Prostate gland (tissue), 2 donors: ENCODE measurements around the gene DCST2. TPM values are rescaled to one million over a fixed set of nuclear protein-coding genes. Genes with fewer than 3 reads are reported as not detected.
A peak's percentile ranks its signal among the peaks of the same experiment; 100 is the strongest.

Experiments used
- DNase-seq: peaks from one replicate; pipeline ENCODE4 v3.0.0-alpha.2; 2019; ENCODE audit warnings: low spot score
- H3K27ac ChIP-seq, 2 donors: fragments of 200-600 bp; sonication (generic); 2 replicates each; pipeline ENCODE4 v1.5.1; 2017 to 2019
- H3K27me3 ChIP-seq: fragments of 200-600 bp; sonication (generic); replicated peaks from 2 replicates; pipeline ENCODE4 v1.5.1; 2019; ENCODE audit not compliant: insufficient read depth
- H3K36me3 ChIP-seq, 2 donors: fragments of 200-600 bp; sonication (generic); 1 replicate in 1 of 2; 2 replicates in 1 of 2; pipeline versions ENCODE4 v1.5.1 to v1.8.1; 2017 to 2019
- H3K4me1 ChIP-seq: fragments of 200-600 bp; sonication (generic); replicated peaks from 2 replicates; pipeline ENCODE4 v1.5.1; 2019
- H3K4me3 ChIP-seq, 2 donors: fragments of 200-600 bp; sonication (generic); 2 replicates each; pipeline ENCODE4 v1.5.1; 2017 to 2019
- H3K9me3 ChIP-seq: fragments of 200-600 bp; sonication (generic); 2 replicates; pipeline ENCODE4 v1.5.1; 2017
- POLR2A ChIP-seq: fragments of 450-650 bp; IDR thresholded peaks from one replicate; pipeline ENCODE4 v1.6.1; 2016; ENCODE audit warnings: antibody characterized with exemption, mild to moderate bottlenecking
- POLR2AphosphoS5 ChIP-seq: sonication (generic); formaldehyde crosslinking; IDR thresholded peaks from one replicate; pipeline ENCODE4 v1.6.1; 2017; ENCODE audit warnings: antibody characterized with exemption
- WGBS: methylation state at CpG from one replicate; pipeline ENCODE4 v1.1.5; 2018; 5-methylcytosine and 5-hydroxymethylcytosine counted together
- intact Hi-C: fragments of 100-400 bp; cut with DNase I; formaldehyde crosslinking; loops from one replicate; pipeline ENCODE4 v1.14.2; 2022
- total RNA-seq, 2 donors: library from RNA; depleted of rRNA; stranded (reverse); fragments of >200 nt; gene quantifications; one replicate each; pipeline ENCODE4 v1.1.0, GENCODE V29; 2016
- TF ChIP-seq, protein P1 (sequence below), 4 experiments: fragments of 200-600 bp in 2 of 4; fragments of 450-650 bp in 2 of 4; sonication (generic) in 2 of 4; IDR thresholded peaks; 1 replicate in 3 of 4; 2 replicates in 1 of 4; pipeline ENCODE4 v1.5.1; 2016 to 2019; ENCODE audit warnings: antibody characterized with exemption in 4 of 4, mild to moderate bottlenecking in 2 of 4, moderate library complexity in 2 of 4

DCST2 gene
- total RNA-seq, 2 donors from 2014 or later: 2.3 to 5.3 TPM

DNA sequence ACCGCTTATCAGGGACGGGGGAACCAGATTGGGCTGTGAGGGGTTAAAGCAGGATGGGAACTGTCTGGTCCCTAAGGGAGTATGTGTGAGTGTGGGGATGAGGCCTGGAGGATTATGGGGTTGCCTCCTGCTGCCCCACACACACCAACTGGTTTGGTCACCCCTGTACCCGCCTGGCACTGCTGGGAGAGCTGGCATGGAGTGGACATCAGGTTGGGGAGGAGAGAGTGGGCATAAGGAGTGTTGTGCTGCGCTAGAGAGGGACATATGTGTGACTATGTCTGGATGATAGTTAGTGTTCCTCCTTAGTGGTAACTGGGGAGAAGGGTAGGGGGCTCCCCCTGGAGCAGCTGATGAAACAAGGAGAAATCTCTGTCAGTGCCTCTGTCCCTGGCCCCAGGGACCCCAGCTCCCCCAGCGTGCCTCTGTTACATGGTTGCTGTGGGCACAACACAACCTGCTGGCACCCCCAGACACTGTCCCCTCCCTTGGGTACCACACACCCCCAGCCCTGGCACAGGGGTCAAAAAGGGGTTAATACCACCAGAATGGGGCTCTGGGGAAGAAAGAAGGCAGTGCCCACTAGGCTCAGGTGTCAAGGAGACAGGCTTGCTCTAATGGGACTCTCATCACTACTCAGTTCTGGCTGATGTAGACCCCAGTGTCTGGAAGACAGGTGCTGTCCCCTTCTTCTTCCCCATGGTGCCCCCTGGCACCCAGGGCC is 29.1 kb downstream of the DCST2 start:
- 21% methylated on average over 5 of the region's 5 CpGs for WGBS
- H3K9me3 ChIP-seq: no peaks in the 10 kb centered on the region
- TF ChIP-seq POLR2AphosphoS5 (no peak), POLR2A (peak; percentile 7)
- TF ChIP-seq, protein P1, sequence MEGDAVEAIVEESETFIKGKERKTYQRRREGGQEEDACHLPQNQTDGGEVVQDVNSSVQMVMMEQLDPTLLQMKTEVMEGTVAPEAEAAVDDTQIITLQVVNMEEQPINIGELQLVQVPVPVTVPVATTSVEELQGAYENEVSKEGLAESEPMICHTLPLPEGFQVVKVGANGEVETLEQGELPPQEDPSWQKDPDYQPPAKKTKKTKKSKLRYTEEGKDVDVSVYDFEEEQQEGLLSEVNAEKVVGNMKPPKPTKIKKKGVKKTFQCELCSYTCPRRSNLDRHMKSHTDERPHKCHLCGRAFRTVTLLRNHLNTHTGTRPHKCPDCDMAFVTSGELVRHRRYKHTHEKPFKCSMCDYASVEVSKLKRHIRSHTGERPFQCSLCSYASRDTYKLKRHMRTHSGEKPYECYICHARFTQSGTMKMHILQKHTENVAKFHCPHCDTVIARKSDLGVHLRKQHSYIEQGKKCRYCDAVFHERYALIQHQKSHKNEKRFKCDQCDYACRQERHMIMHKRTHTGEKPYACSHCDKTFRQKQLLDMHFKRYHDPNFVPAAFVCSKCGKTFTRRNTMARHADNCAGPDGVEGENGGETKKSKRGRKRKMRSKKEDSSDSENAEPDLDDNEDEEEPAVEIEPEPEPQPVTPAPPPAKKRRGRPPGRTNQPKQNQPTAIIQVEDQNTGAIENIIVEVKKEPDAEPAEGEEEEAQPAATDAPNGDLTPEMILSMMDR (IDR thresholded peaks at IDR 0.05): no peak
- H3K36me3 ChIP-seq: no peaks in the 10 kb centered on the region
- peak overlapping the region; percentile 100 for H3K27ac ChIP-seq
- DNase-seq: no peak
- intact Hi-C loops: no loop called here
- peak overlapping the region; percentile 68 to 97 for H3K4me3 ChIP-seq
- H3K4me1 ChIP-seq: peaks cover 32% of the 10 kb centered on the region
- no peaks in the 10 kb centered on the region for H3K27me3 ChIP-seq

DNA sequence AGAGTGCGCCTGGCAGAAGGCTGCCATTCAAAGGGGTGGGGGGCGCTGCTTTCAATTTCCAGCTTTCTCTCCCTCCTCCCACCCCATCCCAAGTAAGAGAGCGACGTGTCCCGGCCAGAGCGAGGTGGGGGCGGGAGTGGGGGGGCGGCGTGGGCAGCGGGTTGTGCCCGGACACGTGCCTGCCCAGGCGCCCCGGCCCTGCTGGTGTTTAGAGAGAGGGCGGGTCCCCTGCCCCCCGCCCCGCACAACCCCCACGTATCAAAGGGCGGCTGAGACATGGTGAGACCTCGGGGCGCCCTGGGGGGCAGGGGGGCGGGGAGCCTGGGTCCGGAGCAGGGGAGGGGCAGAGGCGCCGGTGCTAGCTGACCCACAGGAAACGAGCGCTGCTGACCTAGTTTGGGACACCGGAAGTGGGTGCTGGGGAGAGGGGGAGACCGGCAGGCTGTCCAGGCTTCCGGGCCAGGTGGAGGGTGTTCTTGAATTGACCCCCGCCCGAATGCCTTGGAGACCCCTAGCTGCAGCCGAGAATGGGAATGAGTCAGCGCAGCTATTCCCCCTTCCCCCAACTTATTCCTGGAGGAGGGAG is 29.7 kb downstream of the DCST2 start:
- Histone ChIP-seq H3K36me3 (no peaks in the 10 kb centered on the region), H3K27me3 (no peaks in the 10 kb centered on the region), H3K9me3 (no peaks in the 10 kb centered on the region), H3K27ac (peak overlapping the region; percentile 100), H3K4me3 (peak overlapping the region; percentile 68 to 97), H3K4me1 (peaks cover 30% of the 10 kb centered on the region)
- under 1% methylated on average over 33 of the region's 34 CpGs for WGBS
- TF ChIP-seq POLR2A (no peak), POLR2AphosphoS5 (peak; percentile 2)
- TF ChIP-seq, protein P1 (IDR thresholded peaks at IDR 0.05): no peak
- intact Hi-C loops: no loop called here
- peak; percentile 40 for DNase-seq

DNA sequence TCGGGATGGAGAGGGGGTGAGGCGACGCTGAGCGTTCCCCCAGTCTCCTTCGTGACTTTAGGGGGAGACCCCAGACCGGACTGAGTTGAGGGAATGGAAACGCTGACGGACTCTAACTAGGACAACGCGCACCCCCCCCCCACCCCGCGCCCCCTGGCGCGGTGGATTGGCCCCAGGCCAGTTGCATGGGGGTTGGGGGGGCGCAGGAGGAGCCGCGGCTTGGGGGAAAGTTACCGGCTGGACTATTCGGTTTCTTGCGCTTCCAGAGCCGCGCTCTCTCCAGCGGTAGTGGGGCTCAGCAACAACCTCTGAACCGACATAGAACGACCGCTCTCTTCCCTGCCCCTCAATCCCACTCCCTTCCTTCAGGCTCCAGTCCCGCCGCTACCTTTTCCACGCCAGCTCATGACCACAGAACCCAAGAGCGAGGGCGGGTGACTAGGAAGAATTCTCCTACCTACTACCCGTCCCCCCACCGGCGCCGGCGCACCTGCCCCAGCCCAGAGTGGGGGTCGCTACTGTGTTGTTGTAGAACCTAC is 30.3 kb downstream of the DCST2 start:
- Histone ChIP-seq H3K27ac (peak overlapping the region; percentile 100), H3K4me1 (peaks cover 30% of the 10 kb centered on the region), H3K27me3 (no peaks in the 10 kb centered on the region), H3K36me3 (no peaks in the 10 kb centered on the region), H3K4me3 (peak overlapping the region; percentile 68 to 97), H3K9me3 (no peaks in the 10 kb centered on the region)
- 0% methylated on average over 26 of the region's 37 CpGs for WGBS
- intact Hi-C loops: no loop called here
- TF ChIP-seq POLR2A: peak; percentile 20
- no peak for TF ChIP-seq POLR2AphosphoS5
- TF ChIP-seq, protein P1 (IDR thresholded peaks at IDR 0.05): no peak
- no peak for DNase-seq

DNA sequence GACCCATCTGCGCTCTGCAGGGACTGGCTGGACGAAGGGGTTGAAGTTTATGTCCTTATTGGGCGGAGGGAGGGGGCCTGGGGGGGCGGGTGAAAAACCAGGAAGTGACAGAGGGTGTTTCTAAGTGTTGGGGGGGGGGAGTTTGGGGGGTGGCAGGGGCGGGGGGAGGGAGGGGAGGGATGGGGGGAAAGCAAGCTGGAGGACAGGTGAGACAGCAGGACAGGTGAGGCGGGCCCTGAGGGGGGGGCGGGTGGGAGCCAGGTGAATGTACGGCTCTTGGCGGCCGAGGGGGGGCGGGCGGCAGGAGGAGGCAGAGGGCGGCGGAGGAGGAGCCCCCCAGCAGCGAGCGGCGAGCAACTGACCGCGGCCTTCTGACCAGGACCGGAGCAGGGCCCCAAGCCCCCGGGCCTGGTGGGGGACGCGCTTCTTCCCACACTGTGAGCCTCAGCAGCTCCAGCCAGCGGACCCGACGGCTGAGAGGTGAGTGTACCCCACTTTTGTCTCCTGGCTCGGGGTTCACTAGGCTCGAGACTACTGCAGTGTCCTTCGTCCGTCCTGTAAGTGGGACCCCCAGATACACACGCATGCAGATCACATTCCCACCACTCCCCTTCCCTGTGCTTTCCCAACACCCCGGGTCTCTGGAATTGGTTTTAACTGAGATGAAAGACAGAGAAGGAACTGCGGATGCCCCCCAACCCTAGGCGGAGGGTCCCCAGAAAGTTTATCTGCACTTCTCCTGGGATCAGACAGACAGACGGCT is 30.9 kb downstream of the DCST2 start, which contains the start of gene ZBTB7B:
TSS of gene ZBTB7B (plus strand) at position 339 of the 763 bp plus-strand sequence. CDS start 11,859 bp downstream, outside the sequence.
- intact Hi-C loops: no loop called here
- H3K4me1 ChIP-seq: peaks cover 30% of the 10 kb centered on the region

More for the DNA sequence above, 30.9 kb downstream of the DCST2 start, which contains the start of gene ZBTB7B:
- under 1% methylated on average over 35 of the region's 35 CpGs for WGBS
- Histone ChIP-seq H3K27ac (peak within 1 kb of the TSS; percentile 100), H3K36me3 (no peaks in the 10 kb centered on the region), H3K4me3 (peak within 1 kb of the TSS; percentile 68 to 97), H3K9me3 (no peaks in the 10 kb centered on the region), H3K27me3 (no peaks in the 10 kb centered on the region)
- DNase-seq: peak; percentile 49
- TF ChIP-seq POLR2A (peak; percentile 69), POLR2AphosphoS5 (no peak)
- TF ChIP-seq, protein P1 (IDR thresholded peaks at IDR 0.05): peak in 2 of 4 experiments; percentile 8 to 12
